NCI-H1048 (cell line): ENCODE measurements around the gene RPS19.
"Not testable (repeated sequence)": the region's sequence is repeated elsewhere in the genome, so short reads cannot be mapped to it uniquely, and the experiment has no call there.

Experiments
- DNase-seq: peaks from one replicate; lab custom pipeline; 2025; lab: John Stamatoyannopoulos, UW

The RPS19 gene

GRCh38 chr19:41860419-41861115 is 512 bp downstream of the RPS19 start:
- DNase-seq = no peak

GRCh38 chr19:41861116-41861768 is 1.2 kb downstream of the RPS19 start:
- DNase-seq = no peak

- no peak for DNase-seq
Observed at GRCh38 chr19:41861846-41862245, 1.8 kb downstream of the RPS19 start.

GRCh38 chr19:41862445-41862986 is 2.5 kb downstream of the RPS19 start:
- DNase-seq = no peak

GRCh38 chr19:41863209-41863931 is 3.3 kb downstream of the RPS19 start:
- no peak for DNase-seq

GRCh38 chr19:41864374-41864773 is 4.3 kb downstream of the RPS19 start:
- no peak for DNase-seq

- no peak for DNase-seq
Observed at GRCh38 chr19:41866284-41866683, 6.2 kb downstream of the RPS19 start.

GRCh38 chr19:41868120-41868988 is 8.3 kb downstream of the RPS19 start:
- no peak for DNase-seq

GRCh38 chr19:41868989-41869300 is 8.9 kb downstream of the RPS19 start:
- no peak for DNase-seq

GRCh38 chr19:41869374-41869955 is 9.4 kb downstream of the RPS19 start:
- no peak for DNase-seq

GRCh38 chr19:41870401-41870873 is 10.4 kb downstream of the RPS19 start:
- DNase-seq = no peak

GRCh38 chr19:41871573-41872383 is 11.7 kb downstream of the RPS19 start:
- DNase-seq = no peak

GRCh38 chr19:41872384-41872774 is 12.3 kb downstream of the RPS19 start:
- no peak for DNase-seq

GRCh38 chr19:41872775-41873647 is 13.0 kb downstream of the RPS19 start:
- no peak for DNase-seq

- not testable (repeated sequence) for DNase-seq
Observed at GRCh38 chr19:41875973-41876372, 15.9 kb downstream of the RPS19 start.

- DNase-seq = no peak
Observed at GRCh38 chr19:41876847-41877832, 17.1 kb downstream of the RPS19 start, which contains the start of gene CD79A. Gene CD79A, plus strand, starts transcription at chr19:41877279. Its CDS starts 26 bp downstream, at chr19:41877305.

- DNase-seq = no peak
Observed at GRCh38 chr19:41877916-41878905, 18.2 kb downstream of the RPS19 start.
